ENCODE data around the gene KCNH2. TPM values are rescaled to one million over a fixed set of nuclear protein-coding genes. Genes with fewer than 3 reads are reported as not detected.
"Not testable (repeated sequence)": the region's sequence is repeated elsewhere in the genome, so short reads cannot be mapped to it uniquely, and the experiment has no call there.

Gene KCNH2
- total RNA-seq, 1 donor from 2014 or later: 2.1 TPM

- DNase-seq (ENCODE audit: low read depth): no peak
- TF ChIP-seq CTCF (IDR thresholded peaks at IDR 0.05; ENCODE audit: insufficient read depth, low read length, poor library complexity, severe bottlenecking): no peak
- H3K36me3 ChIP-seq (ENCODE audit: control insufficient read depth, insufficient read depth, low read length): no peaks in the 10 kb centered on the region
- no peak overlapping the region for H3K4me3 ChIP-seq (ENCODE audit: low read depth, low read length)
- H3K27me3 ChIP-seq (ENCODE audit: control insufficient read depth, insufficient read depth, low read length): peaks cover 45% of the 10 kb centered on the region
Measured at GRCh38 chr7:151012031-151012692, 34.0 kb upstream of the KCNH2 start.

GRCh38 chr7:151011616-151012015, 33.5 kb upstream of the KCNH2 start:
- not testable (repeated sequence) for H3K36me3 ChIP-seq (ENCODE audit: control insufficient read depth, insufficient read depth, low read length); DNase-seq (ENCODE audit: low read depth); H3K4me3 ChIP-seq (ENCODE audit: low read depth, low read length)
- H3K27me3 ChIP-seq (ENCODE audit: control insufficient read depth, insufficient read depth, low read length): peaks cover 41% of the 10 kb centered on the region

GRCh38 chr7:151011097-151011409, 32.9 kb upstream of the KCNH2 start:
- no peak for DNase-seq (ENCODE audit: low read depth)
- Histone ChIP-seq H3K36me3 (ENCODE audit: control insufficient read depth, insufficient read depth, low read length) (no peaks in the 10 kb centered on the region), H3K4me3 (ENCODE audit: low read depth, low read length) (no peak overlapping the region), H3K27me3 (ENCODE audit: control insufficient read depth, insufficient read depth, low read length) (peaks cover 38% of the 10 kb centered on the region)
- TF ChIP-seq CTCF (IDR thresholded peaks at IDR 0.05; ENCODE audit: insufficient read depth, low read length, poor library complexity, severe bottlenecking): no peak

- no peak for TF ChIP-seq CTCF (IDR thresholded peaks at IDR 0.05; ENCODE audit: insufficient read depth, low read length, poor library complexity, severe bottlenecking)
- no peak for DNase-seq (ENCODE audit: low read depth)
- Histone ChIP-seq H3K36me3 (ENCODE audit: control insufficient read depth, insufficient read depth, low read length) (no peaks in the 10 kb centered on the region), H3K4me3 (ENCODE audit: low read depth, low read length) (no peak overlapping the region), H3K27me3 (ENCODE audit: control insufficient read depth, insufficient read depth, low read length) (peaks cover 36% of the 10 kb centered on the region)
Measured at GRCh38 chr7:151010307-151011096, 32.4 kb upstream of the KCNH2 start.

- Histone ChIP-seq H3K4me3 (ENCODE audit: low read depth, low read length) (no peak overlapping the region), H3K27me3 (ENCODE audit: control insufficient read depth, insufficient read depth, low read length) (peaks cover 37% of the 10 kb centered on the region), H3K36me3 (ENCODE audit: control insufficient read depth, insufficient read depth, low read length) (no peaks in the 10 kb centered on the region)
- no peak for TF ChIP-seq CTCF (IDR thresholded peaks at IDR 0.05; ENCODE audit: insufficient read depth, low read length, poor library complexity, severe bottlenecking)
- no peak for DNase-seq (ENCODE audit: low read depth)
Measured at GRCh38 chr7:151010037-151010306, 31.9 kb upstream of the KCNH2 start.

GRCh38 chr7:151009327-151010036, 31.4 kb upstream of the KCNH2 start:
- Histone ChIP-seq H3K4me3 (ENCODE audit: low read depth, low read length) (no peak overlapping the region), H3K36me3 (ENCODE audit: control insufficient read depth, insufficient read depth, low read length) (no peaks in the 10 kb centered on the region), H3K27me3 (ENCODE audit: control insufficient read depth, insufficient read depth, low read length) (peaks cover 36% of the 10 kb centered on the region)
- TF ChIP-seq CTCF (IDR thresholded peaks at IDR 0.05; ENCODE audit: insufficient read depth, low read length, poor library complexity, severe bottlenecking): peak; percentile 12
- DNase-seq (ENCODE audit: low read depth): no peak

Measured in kidney epithelial cell (primary cell).